Activated naive CD4-positive, alpha-beta T cell treated with anti-CD3 and anti-CD28 coated beads for 36 hours (primary cell): ENCODE data around the gene PSMA5. TPM values are rescaled to one million over a fixed set of nuclear protein-coding genes. Genes with fewer than 3 reads are reported as not detected.
A peak's percentile ranks its signal among the peaks of the same experiment; 100 is the strongest.
"Not testable (repeated sequence)": the region's sequence is repeated elsewhere in the genome, so short reads cannot be mapped to it uniquely, and the experiment has no call there.

Experiments used
- CTCF ChIA-PET: fragments of 350-600 bp; sonication (Branson Sonifier 250); formaldehyde crosslinking; loops from one replicate; lab custom pipeline; 2021; ENCODE audit warnings: antibody characterized with exemption; lab: Charles Lee
- DNase-seq: peaks from one replicate; pipeline ENCODE4 v3.0.0-alpha.2; 2020
- H3K27ac Mint-ChIP-seq: one replicate; pipeline ENCODE4 v1.8.0; 2021; ENCODE audit warnings: mild to moderate bottlenecking, mixed read lengths
- H3K27me3 Mint-ChIP-seq: one replicate; pipeline ENCODE4 v1.8.0; 2021; ENCODE audit warnings: low read depth, mixed read lengths
- H3K36me3 Mint-ChIP-seq: one replicate; pipeline ENCODE4 v1.8.0; 2021; ENCODE audit warnings: low read depth, mixed read lengths
- H3K4me1 Mint-ChIP-seq: one replicate; pipeline ENCODE4 v1.8.0; 2021; ENCODE audit warnings: low read depth, mixed read lengths
- H3K4me3 Mint-ChIP-seq: one replicate; pipeline ENCODE4 v1.8.0; 2021; ENCODE audit warnings: mild to moderate bottlenecking, moderate library complexity, mixed read lengths
- H3K9me3 Mint-ChIP-seq: one replicate; pipeline ENCODE4 v1.8.0; 2021; ENCODE audit warnings: mixed read lengths
- intact Hi-C: fragments of 100-400 bp; cut with micrococcal nuclease; formaldehyde crosslinking; loops from one replicate; pipeline ENCODE4 v1.15.1; 2023
- total RNA-seq, 2 experiments: library from RNA; stranded (reverse); gene quantifications; one replicate each; pipeline ENCODE4 v1.2.3, GENCODE V29; 2021

Gene PSMA5
- total RNA-seq, 2 experiments from 2014 or later: 181 to 202 TPM

DNA sequence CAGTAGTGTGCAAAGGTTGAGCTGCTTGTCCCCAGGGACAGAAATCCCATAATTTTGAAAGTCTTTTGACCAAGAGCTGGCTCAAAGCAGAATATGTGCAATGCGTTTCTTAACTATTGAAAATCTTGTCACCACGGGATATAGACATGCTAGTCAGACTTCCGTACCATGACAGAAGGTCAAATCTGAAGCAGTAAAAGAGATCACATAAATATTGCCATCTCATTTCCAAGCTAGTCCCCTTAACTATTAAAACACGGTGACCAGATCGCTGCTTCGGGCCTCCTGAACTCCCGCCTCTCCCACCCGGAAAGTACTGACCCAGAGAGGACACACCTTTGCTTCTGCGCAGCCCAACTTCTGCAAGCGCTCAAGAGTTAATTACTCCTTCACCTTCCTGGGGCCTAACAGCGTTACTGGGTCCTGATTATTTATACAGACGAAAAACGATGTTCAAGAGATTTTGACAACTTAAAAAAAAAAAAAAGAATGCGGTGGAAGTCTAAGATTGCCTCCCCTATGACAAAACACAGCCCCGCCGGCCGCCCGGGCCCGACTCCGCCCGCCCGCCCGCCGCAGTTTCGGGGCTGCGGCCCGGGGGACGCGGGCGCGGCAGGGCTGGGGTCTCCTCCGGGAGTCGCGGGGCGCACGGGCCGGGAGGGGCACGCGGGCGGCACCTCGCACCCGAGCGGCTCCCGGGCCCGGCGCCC is 29.2 kb downstream of the PSMA5 start:
- no peak overlapping the region for H3K27ac Mint-ChIP-seq
- intact Hi-C loops: no loop called here

GRCh38 chr1:109396513-109396839 is 29.8 kb downstream of the PSMA5 start:
- DNase-seq: no peak
- H3K27me3 Mint-ChIP-seq: peaks cover 45% of the 10 kb centered on the region
- H3K27ac Mint-ChIP-seq: no peak overlapping the region
- no peaks in the 10 kb centered on the region for H3K9me3 Mint-ChIP-seq
- peaks cover 11% of the 10 kb centered on the region for H3K4me1 Mint-ChIP-seq
- intact Hi-C loops: no loop called here
- no peak overlapping the region for H3K4me3 Mint-ChIP-seq
- CTCF ChIA-PET: interaction anchor here (0.6 to 7.8 kb wide), 7 partner anchors 9 to 531 kb away, joined by 3 to 126 read pairs (median 3); partner anchors contain the start of gene PSRC1
- no peaks in the 10 kb centered on the region for H3K36me3 Mint-ChIP-seq

More for the DNA sequence above, 29.2 kb downstream of the PSMA5 start:
- Mint-ChIP-seq H3K4me3 (peak overlapping the region; percentile 77), H3K9me3 (no peaks in the 10 kb centered on the region), H3K4me1 (peaks cover 8% of the 10 kb centered on the region), H3K27me3 (peaks cover 42% of the 10 kb centered on the region), H3K36me3 (no peaks in the 10 kb centered on the region)
- CTCF ChIA-PET: interaction anchor here (0.6 to 7.8 kb wide), 9 partner anchors 19 to 197 kb away, joined by 3 to 126 read pairs (median 5); partner anchors contain the start of gene PSRC1
- DNase-seq: no peak

DNA sequence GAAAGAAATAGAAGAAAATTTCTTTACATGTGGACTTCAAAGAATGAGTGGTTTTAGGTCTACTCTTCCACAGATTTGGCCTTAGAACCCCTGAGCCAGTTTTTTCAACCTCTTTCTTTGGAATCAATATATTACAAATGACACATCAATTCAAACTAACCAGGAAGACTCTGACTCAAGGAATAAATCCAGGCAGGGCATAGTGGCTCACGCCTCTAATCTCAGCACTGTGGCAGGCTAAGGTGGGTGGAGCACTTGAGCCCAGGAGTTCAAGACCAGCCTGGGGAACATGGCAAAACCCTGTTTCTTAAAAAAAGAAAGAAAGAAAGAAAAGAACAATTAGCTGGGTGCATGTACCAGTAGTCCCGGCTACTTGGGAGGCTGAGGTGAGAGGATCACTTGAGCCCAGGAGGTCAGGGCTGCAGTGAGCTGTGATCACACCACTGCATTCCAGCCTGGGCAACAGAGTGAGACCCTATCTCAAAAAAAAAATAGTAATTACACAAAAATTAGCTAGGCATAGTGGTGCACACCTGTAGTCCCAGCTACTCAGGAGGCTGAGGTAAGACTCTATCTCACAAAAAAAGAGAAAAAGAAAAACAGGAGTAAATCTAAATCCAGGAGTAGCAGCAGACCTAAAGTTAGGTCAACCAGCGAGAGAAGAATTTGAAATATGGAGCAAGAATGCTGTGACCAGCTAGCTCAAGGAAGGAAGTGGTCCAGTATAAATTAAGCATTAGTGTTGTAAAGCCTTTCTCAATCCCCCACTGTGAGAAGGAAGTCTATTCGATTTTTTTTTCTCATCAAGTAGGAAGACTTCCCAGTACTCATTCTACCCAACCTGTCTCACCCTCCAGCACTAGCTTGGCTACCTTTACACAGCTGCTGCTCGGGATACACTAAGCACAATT is 30.4 kb downstream of the PSMA5 start:
- intact Hi-C loops: no loop called here
- Mint-ChIP-seq H3K27ac (no peak overlapping the region), H3K9me3 (no peaks in the 10 kb centered on the region), H3K36me3 (no peaks in the 10 kb centered on the region), H3K27me3 (peaks cover 47% of the 10 kb centered on the region), H3K4me1 (peaks cover 12% of the 10 kb centered on the region), H3K4me3 (no peak overlapping the region)
- CTCF ChIA-PET: interaction anchor here (0.6 to 7.8 kb wide), 7 partner anchors 9 to 531 kb away, joined by 3 to 126 read pairs (median 3); partner anchors contain the start of gene PSRC1
- DNase-seq: no peak

GRCh38 chr1:109395282-109395599 is 31.0 kb downstream of the PSMA5 start:
- Mint-ChIP-seq H3K27me3 (peaks cover 47% of the 10 kb centered on the region), H3K4me1 (peaks cover 12% of the 10 kb centered on the region)
- H3K4me3 Mint-ChIP-seq, H3K27ac Mint-ChIP-seq, H3K36me3 Mint-ChIP-seq, intact Hi-C loops, H3K9me3 Mint-ChIP-seq, DNase-seq: not testable (repeated sequence)
- CTCF ChIA-PET: interaction anchor here (1.5 to 7.8 kb wide), 2 partner anchors 116 to 141 kb away, joined by 5 to 126 read pairs; partner anchors contain the start of gene PSRC1

DNA sequence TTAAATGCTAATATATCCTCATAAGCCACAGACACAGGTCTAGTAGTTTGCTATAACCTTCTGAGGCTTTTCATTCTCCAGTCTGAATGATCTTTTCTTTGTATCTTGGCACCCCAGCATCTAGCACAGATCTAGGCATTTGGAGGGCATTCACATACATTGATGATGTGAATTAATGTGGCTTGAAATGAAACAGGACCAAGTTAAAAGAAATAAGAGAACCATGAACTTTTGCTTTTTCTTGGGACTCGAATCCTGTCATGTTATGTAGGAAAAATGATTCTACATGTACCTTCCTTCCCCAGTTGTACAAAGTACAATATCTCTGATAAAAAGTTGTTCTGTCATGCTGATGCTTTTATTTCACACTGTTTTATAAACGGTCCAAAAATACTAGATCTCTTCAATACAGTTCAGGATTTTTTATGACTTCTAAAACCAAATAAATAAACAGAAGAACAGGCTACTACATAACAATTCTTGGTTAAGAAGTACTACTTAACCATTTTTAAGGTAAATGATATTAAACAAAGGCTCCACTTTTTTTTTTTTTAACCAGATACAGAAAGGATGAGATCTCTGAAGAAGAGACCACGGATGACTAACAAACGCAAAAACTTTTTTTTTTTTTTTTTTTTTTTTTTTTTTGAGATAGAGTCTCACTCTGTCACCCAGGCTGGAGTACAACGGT is 31.5 kb downstream of the PSMA5 start:
- peaks cover 51% of the 10 kb centered on the region for H3K27me3 Mint-ChIP-seq
- DNase-seq: no peak
- H3K4me3 Mint-ChIP-seq: no peak overlapping the region
- CTCF ChIA-PET: interaction anchor here (0.7 to 7.8 kb wide), 2 partner anchors 78 to 115 kb away, joined by 3 to 126 read pairs; partner anchors contain the start of gene PSRC1
- H3K4me1 Mint-ChIP-seq: peaks cover 12% of the 10 kb centered on the region
- no peaks in the 10 kb centered on the region for H3K36me3 Mint-ChIP-seq
- intact Hi-C loops: no loop called here
- no peak overlapping the region for H3K27ac Mint-ChIP-seq
- no peaks in the 10 kb centered on the region for H3K9me3 Mint-ChIP-seq

GRCh38 chr1:109393617-109394233 is 32.5 kb downstream of the PSMA5 start:
- peaks cover 57% of the 10 kb centered on the region for H3K27me3 Mint-ChIP-seq
- peaks cover 12% of the 10 kb centered on the region for H3K4me1 Mint-ChIP-seq
- CTCF ChIA-PET: interaction anchor here (0.6 to 1.0 kb wide), 3 partner anchors 77 to 187 kb away, joined by 3 to 4 read pairs (median 3); no protein-coding TSS in a partner anchor
- no peaks in the 10 kb centered on the region for H3K36me3 Mint-ChIP-seq
- H3K9me3 Mint-ChIP-seq: no peaks in the 10 kb centered on the region
- H3K27ac Mint-ChIP-seq: no peak overlapping the region
- H3K4me3 Mint-ChIP-seq: no peak overlapping the region
- intact Hi-C loops: no loop called here
- DNase-seq: no peak

- Mint-ChIP-seq H3K27me3 (peaks cover 60% of the 10 kb centered on the region), H3K4me3 (no peak overlapping the region), H3K4me1 (peaks cover 12% of the 10 kb centered on the region), H3K27ac (no peak overlapping the region), H3K9me3 (no peaks in the 10 kb centered on the region), H3K36me3 (no peaks in the 10 kb centered on the region)
- no peak for DNase-seq
- intact Hi-C loops: no loop called here
- CTCF ChIA-PET: interaction anchor here (1.0 to 1.2 kb wide), 2 partner anchors 9 to 116 kb away, joined by 3 to 5 read pairs; no protein-coding TSS in a partner anchor
Observed at GRCh38 chr1:109392788-109393616, 33.2 kb downstream of the PSMA5 start.

DNA sequence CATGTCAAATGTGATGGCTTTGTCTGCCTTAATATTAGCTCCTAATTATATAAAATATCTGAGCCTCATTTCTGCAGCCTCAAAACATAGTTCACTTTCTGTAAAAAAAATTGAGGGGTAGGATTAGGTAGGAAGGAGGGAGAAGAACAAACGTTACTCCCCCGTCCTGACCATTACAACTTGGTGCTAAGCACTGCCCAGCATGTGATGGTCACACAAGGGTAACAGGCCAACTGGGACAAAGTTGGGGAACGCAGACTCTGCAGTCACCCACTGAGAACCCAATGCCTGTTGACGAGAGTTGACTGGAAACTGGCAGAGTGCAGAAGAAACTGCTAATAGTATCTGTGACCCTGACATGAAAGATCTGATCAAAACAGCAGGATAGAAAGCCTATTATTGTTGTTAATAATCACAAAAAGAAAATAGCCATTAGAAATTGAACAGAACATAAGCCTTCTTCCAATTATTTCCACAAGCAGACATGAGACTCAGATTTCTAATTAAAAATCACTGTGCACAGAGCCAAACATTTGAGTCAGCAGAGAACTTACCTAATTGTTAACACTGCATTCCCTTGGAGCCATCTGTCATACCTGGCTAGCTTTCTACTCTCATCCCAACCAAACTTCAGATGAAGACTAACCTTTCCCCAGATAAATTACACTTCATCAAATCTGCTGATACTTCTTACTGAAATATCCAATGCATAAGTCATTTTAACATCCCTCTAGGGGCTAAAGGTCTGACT is 34.0 kb downstream of the PSMA5 start:
- H3K27ac Mint-ChIP-seq: no peak overlapping the region
- H3K4me1 Mint-ChIP-seq: peaks cover 12% of the 10 kb centered on the region
- no peak for DNase-seq
- H3K4me3 Mint-ChIP-seq: no peak overlapping the region
- H3K27me3 Mint-ChIP-seq: peaks cover 61% of the 10 kb centered on the region
- no peaks in the 10 kb centered on the region for H3K9me3 Mint-ChIP-seq
- intact Hi-C loops: no loop called here
- CTCF ChIA-PET: interaction anchor here (0.9 to 2.3 kb wide), 3 partner anchors 8 to 141 kb away, joined by 3 to 12 read pairs (median 5); no protein-coding TSS in a partner anchor
- no peaks in the 10 kb centered on the region for H3K36me3 Mint-ChIP-seq

- CTCF ChIA-PET: interaction anchor here (0.9 to 2.3 kb wide), 3 partner anchors 8 to 142 kb away, joined by 3 to 12 read pairs (median 5); no protein-coding TSS in a partner anchor
- Mint-ChIP-seq H3K27ac (no peak overlapping the region), H3K36me3 (no peaks in the 10 kb centered on the region), H3K4me1 (peaks cover 6% of the 10 kb centered on the region), H3K27me3 (peaks cover 56% of the 10 kb centered on the region), H3K9me3 (no peaks in the 10 kb centered on the region), H3K4me3 (no peak overlapping the region)
- intact Hi-C loops: no loop called here
- no peak for DNase-seq
Observed at GRCh38 chr1:109391626-109392025, 34.6 kb downstream of the PSMA5 start.

GRCh38 chr1:109391157-109391556 is 35.1 kb downstream of the PSMA5 start:
- Mint-ChIP-seq H3K27ac (no peak overlapping the region), H3K9me3 (no peaks in the 10 kb centered on the region), H3K27me3 (peaks cover 51% of the 10 kb centered on the region), H3K36me3 (no peaks in the 10 kb centered on the region), H3K4me3 (no peak overlapping the region), H3K4me1 (peaks cover 4% of the 10 kb centered on the region)
- CTCF ChIA-PET: interaction anchor here (0.9 to 2.3 kb wide), 2 partner anchors 9 to 142 kb away, joined by 3 to 12 read pairs; no protein-coding TSS in a partner anchor
- DNase-seq: no peak
- intact Hi-C loops: no loop called here
